Osteocyte (in vitro differentiated cells): ENCODE data around the gene MYT1. TPM values are rescaled to one million over a fixed set of nuclear protein-coding genes. Genes with fewer than 3 reads are reported as not detected.

Experiments used
- DNase-seq: peaks from one replicate; pipeline ENCODE4 v3.0.0; 2021; ENCODE audit warnings: mixed read lengths; ENCODE audit not compliant: unreplicated experiment; ENCODE audit errors: extremely low spot score
- H3K27ac Mint-ChIP-seq: one replicate; pipeline ENCODE4 v1.8.0; 2021; ENCODE audit warnings: mild to moderate bottlenecking, mixed read lengths; ENCODE audit not compliant: unreplicated experiment
- H3K27me3 Mint-ChIP-seq: one replicate; pipeline ENCODE4 v1.8.0; 2021; ENCODE audit warnings: mixed read lengths; ENCODE audit not compliant: unreplicated experiment
- H3K36me3 Mint-ChIP-seq: one replicate; pipeline ENCODE4 v1.8.0; 2021; ENCODE audit warnings: mixed read lengths; ENCODE audit not compliant: unreplicated experiment
- H3K4me1 Mint-ChIP-seq: one replicate; pipeline ENCODE4 v1.8.0; 2021; ENCODE audit warnings: mixed read lengths; ENCODE audit not compliant: unreplicated experiment
- H3K4me3 Mint-ChIP-seq: one replicate; pipeline ENCODE4 v1.8.0; 2021; ENCODE audit warnings: mild to moderate bottlenecking, moderate library complexity, mixed read lengths; ENCODE audit not compliant: unreplicated experiment
- H3K9me3 Mint-ChIP-seq: one replicate; pipeline ENCODE4 v1.8.0; 2021; ENCODE audit warnings: mixed read lengths; ENCODE audit not compliant: unreplicated experiment
- total RNA-seq: library from RNA; stranded (reverse); gene quantifications from 2 replicates; pipeline ENCODE4 v1.2.1, GENCODE V29; 2021
- TF ChIP-seq, protein P1 (sequence below): fragments of 200-600 bp; sonication (generic); IDR thresholded peaks from 2 replicates; pipeline ENCODE4 v1.5.0; 2021; ENCODE audit warnings: antibody characterized with exemption, mild to moderate bottlenecking, moderate library complexity

MYT1 gene
- total RNA-seq, 1 donor from 2014 or later: not detected

DNA sequence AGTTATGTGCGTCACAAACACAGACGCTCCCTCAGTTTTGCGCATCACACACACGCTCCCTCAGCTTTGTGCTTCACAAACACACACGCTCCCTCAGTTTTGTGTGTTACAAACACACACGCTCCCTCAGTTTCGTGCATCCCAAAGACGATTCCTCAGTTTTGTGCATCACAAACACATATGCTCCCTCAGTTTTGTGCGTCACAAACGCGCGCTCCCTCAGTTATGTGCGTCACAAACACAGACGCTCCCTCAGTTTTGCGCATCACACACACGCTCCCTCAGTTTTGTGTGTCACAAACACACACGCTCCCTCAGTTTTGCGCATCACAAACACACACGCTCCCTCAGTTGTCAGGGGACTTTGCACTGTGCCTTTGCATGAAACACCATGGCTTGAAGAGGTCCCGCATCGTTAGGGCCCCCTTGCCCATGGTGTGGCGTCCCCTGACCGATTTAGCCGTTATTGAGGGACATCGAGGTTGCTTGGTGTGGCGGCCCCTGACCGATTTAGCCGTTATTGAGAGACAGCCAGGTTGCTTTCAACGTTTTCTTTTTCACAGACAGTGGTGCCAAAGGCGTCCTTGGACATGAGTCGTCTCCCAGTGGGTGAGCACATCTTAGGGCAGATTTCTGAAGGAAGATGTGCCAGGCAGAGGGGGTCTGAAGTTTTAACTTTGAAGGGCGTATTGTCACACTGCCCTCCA is 28.1 kb upstream of the MYT1 start:
- no peak for DNase-seq
- H3K4me3 Mint-ChIP-seq: no peak overlapping the region
- no peaks in the 10 kb centered on the region for H3K4me1 Mint-ChIP-seq
- H3K27ac Mint-ChIP-seq: no peak overlapping the region
- H3K9me3 Mint-ChIP-seq: no peaks in the 10 kb centered on the region
- no peaks in the 10 kb centered on the region for H3K36me3 Mint-ChIP-seq
- TF ChIP-seq, protein P1, sequence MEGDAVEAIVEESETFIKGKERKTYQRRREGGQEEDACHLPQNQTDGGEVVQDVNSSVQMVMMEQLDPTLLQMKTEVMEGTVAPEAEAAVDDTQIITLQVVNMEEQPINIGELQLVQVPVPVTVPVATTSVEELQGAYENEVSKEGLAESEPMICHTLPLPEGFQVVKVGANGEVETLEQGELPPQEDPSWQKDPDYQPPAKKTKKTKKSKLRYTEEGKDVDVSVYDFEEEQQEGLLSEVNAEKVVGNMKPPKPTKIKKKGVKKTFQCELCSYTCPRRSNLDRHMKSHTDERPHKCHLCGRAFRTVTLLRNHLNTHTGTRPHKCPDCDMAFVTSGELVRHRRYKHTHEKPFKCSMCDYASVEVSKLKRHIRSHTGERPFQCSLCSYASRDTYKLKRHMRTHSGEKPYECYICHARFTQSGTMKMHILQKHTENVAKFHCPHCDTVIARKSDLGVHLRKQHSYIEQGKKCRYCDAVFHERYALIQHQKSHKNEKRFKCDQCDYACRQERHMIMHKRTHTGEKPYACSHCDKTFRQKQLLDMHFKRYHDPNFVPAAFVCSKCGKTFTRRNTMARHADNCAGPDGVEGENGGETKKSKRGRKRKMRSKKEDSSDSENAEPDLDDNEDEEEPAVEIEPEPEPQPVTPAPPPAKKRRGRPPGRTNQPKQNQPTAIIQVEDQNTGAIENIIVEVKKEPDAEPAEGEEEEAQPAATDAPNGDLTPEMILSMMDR: no peak
- peaks cover 16% of the 10 kb centered on the region for H3K27me3 Mint-ChIP-seq

DNA sequence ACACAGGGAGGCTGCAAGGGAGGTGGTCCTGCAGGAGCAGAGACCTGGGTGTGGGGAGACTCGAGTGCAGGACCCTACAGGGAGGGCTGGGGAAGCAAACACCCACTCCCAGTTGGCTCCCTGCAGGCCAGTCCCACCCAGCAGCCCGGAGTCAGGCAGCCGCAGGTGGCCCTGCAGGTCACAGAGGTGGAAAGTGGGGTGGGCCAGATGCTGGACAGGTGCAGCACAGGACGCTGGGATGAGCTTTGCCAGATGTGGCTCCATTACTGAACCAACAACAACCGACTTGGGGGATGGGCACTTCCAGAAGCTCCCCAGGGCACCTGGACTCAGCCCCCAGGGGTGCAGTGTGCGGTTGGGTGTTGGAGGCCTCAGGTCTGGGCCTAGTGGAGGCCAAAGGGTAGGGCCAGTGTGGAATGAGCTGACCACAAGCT is 26.6 kb upstream of the MYT1 start:
- Mint-ChIP-seq H3K36me3 (no peaks in the 10 kb centered on the region), H3K27me3 (peaks cover 23% of the 10 kb centered on the region), H3K9me3 (no peaks in the 10 kb centered on the region), H3K27ac (no peak overlapping the region), H3K4me1 (no peaks in the 10 kb centered on the region), H3K4me3 (no peak overlapping the region)
- no peak for DNase-seq
- TF ChIP-seq, protein P1: no peak

DNA sequence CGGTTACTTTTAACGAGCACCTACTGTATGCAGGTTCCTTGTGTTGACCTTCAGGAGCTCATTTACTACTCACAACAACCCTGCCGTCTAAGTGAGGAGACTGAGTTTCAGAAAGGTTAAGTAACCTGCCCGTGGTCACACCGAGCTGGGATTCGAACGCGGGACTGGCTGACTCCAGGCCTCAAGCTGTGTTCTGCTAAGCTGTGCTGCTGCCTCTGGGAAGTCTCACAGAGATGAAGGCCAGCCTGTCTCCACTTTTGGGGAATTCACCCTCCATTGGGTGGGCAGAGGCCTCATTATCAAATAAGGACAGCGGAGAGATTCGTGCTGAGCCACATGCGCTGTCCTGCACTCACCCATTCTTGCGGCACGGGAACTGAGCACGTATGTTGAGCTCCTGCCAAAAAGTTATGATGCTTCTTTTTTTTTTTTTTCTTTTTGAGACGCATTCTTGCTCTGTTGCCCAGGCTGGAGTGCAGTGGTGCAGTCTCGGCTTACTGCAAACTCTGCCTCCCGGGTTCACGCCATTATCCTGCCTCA is 25.9 kb upstream of the MYT1 start:
- Mint-ChIP-seq H3K4me1 (no peaks in the 10 kb centered on the region), H3K27me3 (peaks cover 29% of the 10 kb centered on the region), H3K36me3 (no peaks in the 10 kb centered on the region), H3K27ac (no peak overlapping the region), H3K4me3 (no peak overlapping the region), H3K9me3 (no peaks in the 10 kb centered on the region)
- DNase-seq: no peak
- TF ChIP-seq, protein P1: no peak

DNA sequence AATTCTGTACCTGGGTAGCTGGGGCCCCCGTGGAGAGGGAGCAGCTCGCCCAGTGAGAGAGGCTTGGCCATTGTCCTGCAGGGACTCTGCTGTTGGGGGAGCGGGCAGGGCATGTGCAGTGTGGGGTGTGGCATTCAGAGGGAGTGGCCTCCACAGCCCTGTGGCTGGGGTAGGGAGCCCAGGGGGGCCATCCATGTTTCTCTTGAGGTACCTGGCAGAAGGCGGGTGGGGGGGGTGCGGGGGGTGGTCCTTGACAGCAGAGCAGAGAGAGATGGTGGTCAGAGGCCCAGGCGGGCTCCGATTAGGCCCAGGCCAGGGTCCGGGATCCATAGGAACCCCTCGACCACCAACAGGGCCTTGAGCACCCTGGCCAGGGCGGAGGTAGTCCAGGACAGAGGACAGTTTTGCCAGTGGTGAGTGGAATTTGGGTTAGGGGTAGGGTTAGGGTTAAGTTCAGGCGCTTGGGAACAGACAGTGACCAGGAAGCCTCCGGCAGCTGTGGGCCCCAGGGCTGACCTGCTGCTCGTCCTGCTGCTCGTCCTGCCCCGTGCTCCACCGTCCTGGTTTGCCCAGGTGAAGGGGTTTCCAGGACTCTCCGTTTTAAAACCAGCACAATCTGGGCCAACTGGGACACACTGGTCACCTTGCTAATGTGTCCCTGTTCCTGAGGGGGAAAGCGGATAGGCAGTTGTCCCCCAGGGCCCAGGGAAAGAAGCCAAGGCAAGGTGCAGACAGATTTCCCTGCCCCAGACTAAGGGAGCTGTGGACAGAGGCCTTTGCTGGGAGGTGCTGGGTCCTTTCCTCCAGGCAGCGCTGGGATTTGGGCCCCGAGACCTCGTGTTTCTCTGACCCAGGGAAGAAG is 24.8 kb upstream of the MYT1 start:
- Mint-ChIP-seq H3K4me3 (no peak overlapping the region), H3K27ac (no peak overlapping the region), H3K9me3 (peaks cover 3% of the 10 kb centered on the region), H3K4me1 (no peaks in the 10 kb centered on the region), H3K36me3 (no peaks in the 10 kb centered on the region), H3K27me3 (peaks cover 29% of the 10 kb centered on the region)
- DNase-seq: no peak
- TF ChIP-seq, protein P1: no peak
